ENCODE results near the gene LYSMD2.

- TF ChIP-seq CTCF (conservative IDR thresholded peaks at IDR 0.05; ENCODE audit: low read depth, low read length) (no peak), EZH2 (IDR thresholded peaks at IDR 0.05; ENCODE audit: borderline replicate concordance, low read depth, low read length, poor library complexity, severe bottlenecking) (no peak)
Observed at GRCh38 chr15:51749307-51749706, 11.9 kb upstream of the LYSMD2 start.
